H9 (cell line): ENCODE data around the gene TMEM165. TPM values are rescaled to one million over a fixed set of nuclear protein-coding genes. Genes with fewer than 3 reads are reported as not detected.

ENCODE experiments used
- DNase-seq: peaks from one replicate; pipeline ENCODE4 v3.0.0-alpha.2; 2017
- H2AFZ ChIP-seq: one replicate; pipeline ENCODE4 v1.6.1; 2013; ENCODE audit warnings: mild to moderate bottlenecking, low read length, control low read depth, moderate library complexity
- H2AK5ac ChIP-seq: 2 replicates; pipeline ENCODE4 v1.6.1; 2013; ENCODE audit warnings: low read length, control low read depth, mixed read lengths; ENCODE audit not compliant: insufficient read length
- H2BK120ac ChIP-seq: one replicate; pipeline ENCODE4 v1.6.1; 2013; ENCODE audit warnings: low read depth, mild to moderate bottlenecking, low read length, control low read depth, inconsistent platforms; ENCODE audit not compliant: poor library complexity, severe bottlenecking
- H2BK12ac ChIP-seq: 2 replicates; pipeline ENCODE4 v1.6.1; 2013; ENCODE audit warnings: low read length, control low read depth, mixed read lengths, low read depth; ENCODE audit not compliant: insufficient read length
- H2BK15ac ChIP-seq: 2 replicates; pipeline ENCODE4 v1.6.1; 2013; ENCODE audit warnings: low read depth, low read length, control low read depth
- H2BK20ac ChIP-seq: one replicate; pipeline ENCODE4 v1.6.1; 2013; ENCODE audit warnings: low read depth, mild to moderate bottlenecking, low read length, control low read depth, inconsistent platforms; ENCODE audit not compliant: poor library complexity, severe bottlenecking
- H2BK5ac ChIP-seq: 2 replicates; pipeline ENCODE4 v1.6.1; 2013; ENCODE audit warnings: low read length, control low read depth, mixed read lengths; ENCODE audit not compliant: insufficient read length
- H3K14ac ChIP-seq: 2 replicates; pipeline ENCODE4 v1.6.1; 2013; ENCODE audit warnings: low read length, control low read depth; ENCODE audit not compliant: insufficient read depth
- H3K18ac ChIP-seq: 2 replicates; pipeline ENCODE4 v1.6.1; 2013; ENCODE audit warnings: low read depth, mild to moderate bottlenecking, mixed read lengths, low read length, control low read depth; ENCODE audit not compliant: insufficient read length
- H3K23ac ChIP-seq: 2 replicates; pipeline ENCODE4 v1.6.1; 2013; ENCODE audit warnings: low read length, control low read depth, mixed read lengths, low read depth; ENCODE audit not compliant: insufficient read length
- H3K23me2 ChIP-seq: 2 replicates; pipeline ENCODE4 v1.6.1; 2013; ENCODE audit warnings: low read depth, mild to moderate bottlenecking, mixed read lengths, low read length, control low read depth; ENCODE audit not compliant: insufficient read length, poor library complexity, severe bottlenecking
- H3K27ac ChIP-seq: 2 replicates; pipeline ENCODE4 v1.5.1; 2013; ENCODE audit warnings: low read length, control low read depth, mixed read lengths, low read depth; ENCODE audit not compliant: insufficient read length
- H3K27me3 ChIP-seq: 2 replicates; pipeline ENCODE4 v1.6.1; 2013; ENCODE audit warnings: low read length, control low read depth, inconsistent platforms; ENCODE audit not compliant: insufficient read depth
- H3K4ac ChIP-seq: 2 replicates; pipeline ENCODE4 v1.6.1; 2013; ENCODE audit warnings: low read depth, mild to moderate bottlenecking, control low read depth, inconsistent platforms, low read length, moderate library complexity
- H3K4me1 ChIP-seq: 2 replicates; pipeline ENCODE4 v1.6.1; 2013; ENCODE audit warnings: low read length, control low read depth, inconsistent platforms; ENCODE audit not compliant: insufficient read depth
- H3K4me2 ChIP-seq: 2 replicates; pipeline ENCODE4 v1.6.1; 2013; ENCODE audit warnings: low read length, control low read depth, mixed read lengths; ENCODE audit not compliant: insufficient read length, insufficient read depth
- H3K56ac ChIP-seq: 2 replicates; pipeline ENCODE4 v1.6.1; 2013; ENCODE audit warnings: low read depth, mild to moderate bottlenecking, mixed read lengths, low read length, control low read depth; ENCODE audit not compliant: insufficient read length
- H3K79me1 ChIP-seq: 2 replicates; pipeline ENCODE4 v1.6.1; 2013; ENCODE audit warnings: low read depth, mild to moderate bottlenecking, moderate library complexity, low read length, control low read depth, inconsistent platforms; ENCODE audit not compliant: insufficient read depth, poor library complexity, severe bottlenecking
- H3K79me2 ChIP-seq: 2 replicates; pipeline ENCODE4 v1.6.1; 2013; ENCODE audit warnings: low read length, control low read depth, inconsistent platforms; ENCODE audit not compliant: insufficient read depth
- H3K9ac ChIP-seq: 2 replicates; pipeline ENCODE4 v1.6.1; 2013; ENCODE audit warnings: low read length, control low read depth, mixed read lengths; ENCODE audit not compliant: insufficient read length; ENCODE audit errors: extremely low read depth
- H3K9me3 ChIP-seq: one replicate; pipeline ENCODE4 v1.6.1; 2013; ENCODE audit warnings: low read depth, low read length, inconsistent platforms; ENCODE audit not compliant: control insufficient read depth
- H3T11ph ChIP-seq: one replicate; pipeline ENCODE4 v1.6.1; 2013; ENCODE audit warnings: mild to moderate bottlenecking, low read length, control low read depth, inconsistent platforms
- H4K20me1 ChIP-seq: one replicate; pipeline ENCODE4 v1.6.1; 2013; ENCODE audit not compliant: control insufficient read depth, insufficient read length, insufficient read depth
- H4K5ac ChIP-seq: 2 replicates; pipeline ENCODE4 v1.6.1; 2013; ENCODE audit warnings: low read depth, mild to moderate bottlenecking, mixed read lengths, low read length, control low read depth; ENCODE audit not compliant: insufficient read length
- H4K8ac ChIP-seq: replicated peaks from 2 replicates; pipeline ENCODE4 v1.6.1; 2013; ENCODE audit warnings: low read length, control low read depth, mixed read lengths, low read depth; ENCODE audit not compliant: insufficient read length
- H4K91ac ChIP-seq: 2 replicates; pipeline ENCODE4 v1.6.1; 2013; ENCODE audit warnings: low read depth, mild to moderate bottlenecking, moderate library complexity, mixed read lengths, low read length, control low read depth; ENCODE audit not compliant: insufficient read length
- H3K27ac Mint-ChIP-seq, 3 experiments: 2 replicates in 2 of 3; 3 replicates in 1 of 3; pipeline ENCODE4 v1.8.0; 2020 to 2021; ENCODE audit warnings: mixed read lengths in 3 of 3, mild to moderate bottlenecking in 1 of 3, moderate library complexity in 1 of 3
- H3K27me3 Mint-ChIP-seq: 2 replicates; pipeline ENCODE4 v1.8.0; 2021; ENCODE audit warnings: low read depth, mild to moderate bottlenecking, moderate library complexity, mixed read lengths
- H3K36me3 Mint-ChIP-seq, 3 experiments: 2 replicates in 2 of 3; 3 replicates in 1 of 3; pipeline ENCODE4 v1.8.0; 2020 to 2021; ENCODE audit warnings: low read depth in 3 of 3, mixed read lengths in 3 of 3; ENCODE audit not compliant: insufficient read depth in 1 of 3
- H3K4me1 Mint-ChIP-seq, 2 experiments: 2 replicates each; pipeline ENCODE4 v1.8.0; 2020; ENCODE audit warnings: mixed read lengths in 2 of 2
- H3K4me3 Mint-ChIP-seq, 2 experiments: 2 replicates in 1 of 2; 3 replicates in 1 of 2; pipeline ENCODE4 v1.8.0; 2020 to 2021; ENCODE audit warnings: mild to moderate bottlenecking in 2 of 2, mixed read lengths in 2 of 2, moderate library complexity in 1 of 2
- H3K9me3 Mint-ChIP-seq, 2 experiments: 2 replicates in 1 of 2; 3 replicates in 1 of 2; pipeline ENCODE4 v1.8.0; 2020; ENCODE audit warnings: mild to moderate bottlenecking in 2 of 2, mixed read lengths in 2 of 2, moderate library complexity in 1 of 2
- CTCF ChIP-seq: fragments of 200-600 bp; sonication (generic); conservative IDR thresholded peaks from 3 replicates; pipeline ENCODE4 v1.8.0; 2021; ENCODE audit warnings: antibody characterized with exemption, mild to moderate bottlenecking
- WGBS: extraction: QIAGEN DNeasy Blood & Tissue Kit; methylation state at CpG from one replicate; pipeline ENCODE4 v1.1.7; 2013; ENCODE audit warnings: missing lambda C conversion rate, low lambda C conversion rate, mixed read lengths; ENCODE audit not compliant: insufficient read length; ENCODE audit errors: extremely low coverage; 5-methylcytosine and 5-hydroxymethylcytosine counted together
- total RNA-seq: library from RNA; stranded (reverse); gene quantifications from 2 replicates; pipeline ENCODE4 v1.2.1, GENCODE V29; 2021

Gene TMEM165
- total RNA-seq, 1 experiment from 2014 or later = 87.2 TPM

GRCh38 chr4:55447108-55447708, 51.5 kb downstream of the TMEM165 start:
- Histone ChIP-seq H2BK12ac (no peak overlapping the region), H4K8ac (no peak overlapping the region), H2AFZ (no peak overlapping the region), H2BK15ac (no peak overlapping the region), H3K14ac (no peak overlapping the region), H3K4ac (no peak overlapping the region), H4K91ac (no peak overlapping the region), H2BK20ac (no peak overlapping the region), H3K27me3 (no peaks in the 10 kb centered on the region), H3T11ph (no peak overlapping the region), H3K79me1 (no peaks in the 10 kb centered on the region), H3K56ac (no peak overlapping the region), H3K23ac (no peak overlapping the region), H2BK120ac (no peak overlapping the region), H2BK5ac (no peak overlapping the region), H3K27ac (no peak overlapping the region), H3K9ac (no peak overlapping the region), H3K79me2 (no peaks in the 10 kb centered on the region), H3K9me3 (no peaks in the 10 kb centered on the region), H3K4me2 (no peak overlapping the region), H4K5ac (no peak overlapping the region), H3K4me1 (no peaks in the 10 kb centered on the region), H4K20me1 (no peaks in the 10 kb centered on the region), H3K23me2 (no peaks in the 10 kb centered on the region), H3K18ac (no peak overlapping the region), H2AK5ac (no peak overlapping the region)
- Mint-ChIP-seq H3K36me3 (peaks cover 10 to 53% (median 51%) of the 10 kb centered on the region in 3 experiments; a peak in 6 of 7 replicates), H3K4me1 (no peaks in the 10 kb centered on the region), H3K27me3 (no peaks in the 10 kb centered on the region), H3K9me3 (no peaks in the 10 kb centered on the region), H3K4me3 (no peak overlapping the region), H3K27ac (no peak overlapping the region)
- no peak for TF ChIP-seq CTCF
- no peak for DNase-seq
- no CpG with 5 or more reads among the region's 9 CpGs for whole genome bisulfite sequencing
